LNCaP clone FGC (cell line): ENCODE data around the gene RBFOX2.

Source experiments
- DNase-seq: peaks from one replicate; pipeline ENCODE4 v3.0.0-alpha.2; 2011; ENCODE audit warnings: low read depth
- H3K4me3 ChIP-seq: 2 replicates; pipeline ENCODE4 v1.5.1; 2011; ENCODE audit warnings: mild to moderate bottlenecking, low read depth, low read length, control low read depth
- TF ChIP-seq, protein P1 (sequence below): IDR thresholded peaks from 2 replicates; pipeline ENCODE4 v1.5.1; 2012; ENCODE audit warnings: mild to moderate bottlenecking; ENCODE audit not compliant: control insufficient read depth, insufficient read depth; ENCODE audit errors: extremely low read depth

Gene RBFOX2

DNA sequence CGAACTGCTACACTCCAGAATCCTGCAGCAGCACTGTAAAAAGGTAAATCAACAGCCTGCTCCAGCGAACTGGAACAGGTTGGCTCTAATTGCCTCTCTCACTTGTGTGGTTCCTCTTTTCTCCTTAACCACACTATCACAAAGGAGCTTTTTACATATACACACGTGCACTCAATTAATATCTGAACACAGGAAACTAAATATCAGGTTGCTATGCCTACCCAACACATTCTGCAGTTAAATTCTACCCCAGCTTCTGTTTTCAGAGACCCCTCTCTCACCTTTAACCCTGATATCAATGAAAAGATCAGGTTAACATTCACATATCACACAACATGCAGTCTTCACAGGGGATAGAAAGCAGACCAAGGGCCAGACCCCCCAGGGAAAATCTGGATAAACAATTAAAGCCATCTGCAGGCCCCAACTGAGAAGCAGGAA is 11.0 kb downstream of the RBFOX2 start:
- TF ChIP-seq, protein P1, sequence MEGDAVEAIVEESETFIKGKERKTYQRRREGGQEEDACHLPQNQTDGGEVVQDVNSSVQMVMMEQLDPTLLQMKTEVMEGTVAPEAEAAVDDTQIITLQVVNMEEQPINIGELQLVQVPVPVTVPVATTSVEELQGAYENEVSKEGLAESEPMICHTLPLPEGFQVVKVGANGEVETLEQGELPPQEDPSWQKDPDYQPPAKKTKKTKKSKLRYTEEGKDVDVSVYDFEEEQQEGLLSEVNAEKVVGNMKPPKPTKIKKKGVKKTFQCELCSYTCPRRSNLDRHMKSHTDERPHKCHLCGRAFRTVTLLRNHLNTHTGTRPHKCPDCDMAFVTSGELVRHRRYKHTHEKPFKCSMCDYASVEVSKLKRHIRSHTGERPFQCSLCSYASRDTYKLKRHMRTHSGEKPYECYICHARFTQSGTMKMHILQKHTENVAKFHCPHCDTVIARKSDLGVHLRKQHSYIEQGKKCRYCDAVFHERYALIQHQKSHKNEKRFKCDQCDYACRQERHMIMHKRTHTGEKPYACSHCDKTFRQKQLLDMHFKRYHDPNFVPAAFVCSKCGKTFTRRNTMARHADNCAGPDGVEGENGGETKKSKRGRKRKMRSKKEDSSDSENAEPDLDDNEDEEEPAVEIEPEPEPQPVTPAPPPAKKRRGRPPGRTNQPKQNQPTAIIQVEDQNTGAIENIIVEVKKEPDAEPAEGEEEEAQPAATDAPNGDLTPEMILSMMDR: no peak
- H3K4me3 ChIP-seq: no peak overlapping the region
- DNase-seq: no peak

DNA sequence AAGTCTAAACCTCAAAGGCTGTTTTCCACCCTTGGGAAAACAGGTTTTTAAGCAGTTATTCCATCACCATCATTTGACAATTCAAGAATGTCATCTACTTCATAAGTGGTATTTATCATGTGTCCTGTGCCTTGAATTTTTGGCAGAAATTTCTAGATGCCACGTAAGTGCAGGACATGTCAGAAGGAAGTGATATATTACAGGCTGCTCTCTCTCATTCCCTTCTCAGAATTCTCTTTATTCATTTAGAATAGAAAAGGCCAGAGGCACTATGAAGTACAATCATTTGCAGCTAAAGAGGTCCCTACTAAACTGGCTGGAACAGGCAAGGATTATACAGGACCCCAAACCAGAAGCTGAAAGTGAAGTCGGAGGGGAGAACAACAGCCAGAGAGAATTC is 11.9 kb downstream of the RBFOX2 start:
- no peak overlapping the region for H3K4me3 ChIP-seq
- TF ChIP-seq, protein P1: no peak

DNA sequence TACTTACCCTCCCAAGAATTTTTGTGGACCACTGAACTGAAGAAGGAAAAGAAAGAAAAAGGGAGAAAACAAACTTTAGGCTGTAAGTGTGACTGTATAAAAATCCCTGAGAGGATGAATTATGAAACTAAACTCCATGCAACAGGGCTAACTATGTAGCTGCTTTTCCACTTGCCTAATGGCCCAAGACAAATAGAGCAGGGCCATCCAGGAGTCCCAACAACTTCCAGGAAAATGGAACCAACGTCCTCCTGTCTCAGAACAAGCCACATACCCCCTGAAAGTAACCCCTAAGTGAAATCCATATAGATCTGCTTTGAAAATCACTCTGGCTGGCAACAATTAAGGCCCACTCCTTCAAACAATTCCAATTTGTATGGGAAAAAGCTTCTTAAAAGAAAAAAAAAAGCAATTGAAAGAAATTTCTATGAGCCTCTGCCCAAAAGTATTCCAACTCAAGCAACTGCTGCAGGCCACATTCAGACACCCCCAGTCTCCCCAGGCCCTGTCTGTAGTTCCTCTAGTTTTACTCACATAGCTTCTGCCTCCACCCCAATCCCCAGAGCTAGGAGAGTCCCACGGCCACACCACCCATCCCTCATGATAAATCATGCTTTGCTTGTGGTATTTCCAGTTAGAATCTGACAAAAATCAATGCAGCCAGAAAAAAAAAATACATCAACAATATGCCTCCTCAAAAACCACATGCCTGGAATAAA is 12.7 kb downstream of the RBFOX2 start:
- no peak for DNase-seq
- H3K4me3 ChIP-seq: no peak overlapping the region
- TF ChIP-seq, protein P1: no peak

More for the DNA sequence above, 11.9 kb downstream of the RBFOX2 start:
- DNase-seq: no peak

DNA sequence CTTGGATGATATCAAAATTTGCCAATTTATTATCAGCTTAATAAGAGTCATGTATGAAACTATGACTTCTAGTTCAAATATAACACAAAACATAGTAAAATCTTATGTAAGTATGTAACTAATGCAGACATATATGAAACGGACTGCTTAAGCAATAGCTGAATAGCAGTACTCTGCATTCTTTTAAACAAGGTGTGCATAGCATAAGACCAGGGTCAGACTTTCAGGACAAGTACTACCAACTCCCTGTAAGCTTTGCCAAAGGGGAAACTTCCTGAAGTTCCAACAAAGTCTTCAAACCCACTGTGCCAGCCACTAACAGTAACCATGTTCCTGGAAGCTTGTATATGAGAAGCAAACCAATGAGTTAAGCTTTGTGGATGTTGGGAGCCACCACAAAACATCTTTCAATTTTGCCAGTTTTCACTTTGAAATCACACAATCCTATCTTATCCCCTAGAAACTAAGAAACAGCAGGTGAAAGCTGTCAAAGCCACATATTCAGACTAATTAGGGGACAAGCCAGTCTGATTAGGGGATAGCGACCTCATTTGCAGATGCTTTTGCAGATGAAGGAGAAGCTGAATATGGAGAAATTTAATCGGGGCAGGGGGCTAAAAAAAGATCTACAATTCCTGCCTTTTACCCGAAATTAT is 13.3 kb downstream of the RBFOX2 start:
- TF ChIP-seq, protein P1: no peak
- no peak for DNase-seq
- H3K4me3 ChIP-seq: no peak overlapping the region

DNA sequence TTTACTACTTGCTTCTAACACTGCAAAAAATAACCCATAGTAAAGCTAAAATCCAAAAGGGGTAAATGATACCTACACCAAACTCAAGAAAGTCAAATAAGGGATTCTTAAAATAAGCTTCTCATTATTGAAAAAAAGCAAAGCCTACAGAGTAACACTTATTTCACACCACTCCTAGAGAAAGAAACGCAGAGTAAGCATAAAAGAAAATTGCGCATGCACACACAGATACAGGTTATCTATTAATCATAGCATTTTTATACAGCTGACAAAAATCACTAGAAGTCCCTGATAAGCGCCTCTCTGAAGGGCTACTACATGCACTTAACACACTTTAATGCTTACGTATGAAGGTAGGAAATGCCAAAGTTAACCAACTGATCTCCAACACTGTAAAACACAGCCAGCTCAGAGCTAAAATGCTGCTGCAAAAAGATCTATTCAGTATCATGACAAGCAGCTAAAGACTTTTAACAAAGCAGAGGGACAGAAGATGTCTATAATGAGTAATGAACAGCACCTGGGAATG is 14.0 kb downstream of the RBFOX2 start:
- no peak overlapping the region for H3K4me3 ChIP-seq
- DNase-seq: no peak
- TF ChIP-seq, protein P1: no peak

DNA sequence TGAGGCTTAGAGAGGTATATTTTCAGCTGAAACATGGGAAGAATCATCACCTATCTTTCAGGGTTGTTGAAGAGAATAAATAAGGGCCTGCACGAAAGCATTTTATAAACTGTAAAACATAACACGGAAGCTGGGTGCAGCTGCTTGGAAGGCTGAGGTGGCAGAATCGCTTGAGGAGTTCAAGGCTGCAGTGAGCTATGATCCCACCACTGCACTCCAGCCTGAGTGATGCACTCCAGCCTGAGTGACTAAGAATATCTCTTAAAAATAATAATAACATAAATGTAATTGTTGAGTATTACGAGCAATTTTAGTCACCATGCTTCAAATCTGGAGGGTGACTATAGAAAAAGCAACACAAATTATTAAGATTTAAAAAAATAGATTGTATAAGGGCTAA is 16.3 kb downstream of the RBFOX2 start:
- no peak for DNase-seq
- TF ChIP-seq, protein P1: no peak
- H3K4me3 ChIP-seq: no peak overlapping the region

DNA sequence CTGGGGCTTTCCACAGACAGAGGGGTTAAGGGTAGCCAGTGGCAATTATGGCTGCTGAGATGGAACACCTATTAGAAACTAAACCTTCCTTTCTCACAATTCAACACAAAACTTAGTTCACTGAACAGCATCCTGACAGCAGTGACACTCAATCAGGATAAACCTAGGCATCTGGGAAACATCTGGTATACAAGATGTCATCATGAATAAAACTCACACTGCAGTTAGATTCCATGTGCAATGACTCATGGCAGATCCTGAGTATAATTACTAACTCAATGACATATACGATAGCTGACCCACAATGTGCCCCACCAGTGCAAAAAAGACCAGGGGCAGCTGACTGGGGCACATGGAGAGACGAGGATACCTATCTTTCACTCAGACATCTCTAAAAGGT is 17.7 kb downstream of the RBFOX2 start:
- no peak for DNase-seq
- no peak overlapping the region for H3K4me3 ChIP-seq
- TF ChIP-seq, protein P1: no peak
